DOHH2 (cell line): ENCODE measurements around the gene SLBP.

Experiments used
- EZH2phosphoT487 ChIP-seq: fragments of 200-600 bp; sonication (generic); IDR thresholded peaks from 2 replicates; pipeline ENCODE4 v1.6.1; 2017; ENCODE audit warnings: borderline replicate concordance, mild to moderate bottlenecking, antibody characterized with exemption, low read length, moderate library complexity, mixed read lengths
- TF ChIP-seq, protein P1 (sequence below): fragments of 200-600 bp; sonication (generic); IDR thresholded peaks from one replicate; pipeline ENCODE4 v1.5.1; 2014; ENCODE audit warnings: antibody characterized with exemption, mild to moderate bottlenecking, low read depth, low read length; ENCODE audit not compliant: poor library complexity, severe bottlenecking

DNA sequence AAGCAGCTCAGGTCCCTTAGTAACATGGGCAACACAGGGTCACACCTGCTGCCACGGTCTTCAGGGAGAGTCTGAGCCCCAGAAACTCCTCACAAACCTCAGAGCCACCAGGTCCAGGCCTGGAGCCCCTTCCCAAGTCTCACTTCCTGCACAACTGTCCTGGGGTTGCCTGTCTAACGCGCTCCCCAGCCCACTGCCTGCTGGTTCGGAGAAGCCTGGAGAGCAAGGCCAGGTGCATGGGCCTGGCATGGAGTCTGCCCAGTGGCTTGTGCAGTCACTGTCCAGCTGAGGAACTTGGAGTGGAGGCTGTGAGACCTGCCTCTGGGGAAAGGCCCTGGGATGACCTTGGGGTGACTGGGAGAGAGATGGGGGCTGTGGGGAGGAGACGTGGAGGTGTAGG, 56.0 kb downstream of the SLBP start:
- TF ChIP-seq, protein P1, sequence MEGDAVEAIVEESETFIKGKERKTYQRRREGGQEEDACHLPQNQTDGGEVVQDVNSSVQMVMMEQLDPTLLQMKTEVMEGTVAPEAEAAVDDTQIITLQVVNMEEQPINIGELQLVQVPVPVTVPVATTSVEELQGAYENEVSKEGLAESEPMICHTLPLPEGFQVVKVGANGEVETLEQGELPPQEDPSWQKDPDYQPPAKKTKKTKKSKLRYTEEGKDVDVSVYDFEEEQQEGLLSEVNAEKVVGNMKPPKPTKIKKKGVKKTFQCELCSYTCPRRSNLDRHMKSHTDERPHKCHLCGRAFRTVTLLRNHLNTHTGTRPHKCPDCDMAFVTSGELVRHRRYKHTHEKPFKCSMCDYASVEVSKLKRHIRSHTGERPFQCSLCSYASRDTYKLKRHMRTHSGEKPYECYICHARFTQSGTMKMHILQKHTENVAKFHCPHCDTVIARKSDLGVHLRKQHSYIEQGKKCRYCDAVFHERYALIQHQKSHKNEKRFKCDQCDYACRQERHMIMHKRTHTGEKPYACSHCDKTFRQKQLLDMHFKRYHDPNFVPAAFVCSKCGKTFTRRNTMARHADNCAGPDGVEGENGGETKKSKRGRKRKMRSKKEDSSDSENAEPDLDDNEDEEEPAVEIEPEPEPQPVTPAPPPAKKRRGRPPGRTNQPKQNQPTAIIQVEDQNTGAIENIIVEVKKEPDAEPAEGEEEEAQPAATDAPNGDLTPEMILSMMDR, result no peak
- no peak for TF ChIP-seq EZH2phosphoT487
